ENCODE results near the gene DPP6.

Gene DPP6

DNA sequence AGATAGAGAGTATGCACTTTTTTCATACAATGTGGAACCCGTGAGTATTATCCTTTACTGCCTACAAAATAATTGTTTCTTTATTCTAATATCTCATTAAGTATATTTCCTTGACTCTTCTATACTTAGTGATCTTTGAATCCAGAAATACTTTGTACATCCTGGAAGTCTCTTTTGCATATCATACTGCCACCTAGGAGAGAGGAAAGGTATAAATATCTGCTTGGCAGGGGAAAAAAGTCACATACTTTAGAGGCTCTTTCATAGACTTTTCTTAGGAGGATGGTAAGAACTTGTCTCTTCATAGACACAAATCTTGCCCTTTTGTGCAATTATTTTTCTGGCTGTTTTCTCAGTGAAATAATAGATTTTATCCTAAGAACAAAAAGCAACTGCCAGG is 514.7 kb downstream of the DPP6 start:
- no peak for DNase-seq

GRCh38 chr7:154568346-154568745 is 516.1 kb downstream of the DPP6 start:
- DNase-seq, result no peak

DNA sequence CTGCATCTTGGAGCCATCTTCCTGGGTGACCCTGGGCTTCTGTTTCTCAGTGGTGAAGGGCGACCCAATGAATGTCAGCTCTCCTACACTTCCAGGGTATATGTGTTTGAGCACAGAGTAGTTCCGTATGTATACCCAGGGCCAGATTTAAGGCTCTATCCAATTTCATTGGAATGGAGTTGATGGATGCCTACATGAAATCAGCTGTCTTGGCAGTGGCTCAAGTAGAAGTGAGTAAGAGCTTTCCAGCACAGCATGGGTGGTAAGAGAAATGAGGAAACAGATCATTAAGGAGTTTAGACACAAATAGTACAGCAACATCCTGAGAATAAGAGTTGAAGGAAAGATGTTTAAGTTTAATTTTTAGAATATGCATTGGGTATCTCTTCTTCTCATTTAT is 517.7 kb downstream of the DPP6 start:
- no peak for DNase-seq

DNA sequence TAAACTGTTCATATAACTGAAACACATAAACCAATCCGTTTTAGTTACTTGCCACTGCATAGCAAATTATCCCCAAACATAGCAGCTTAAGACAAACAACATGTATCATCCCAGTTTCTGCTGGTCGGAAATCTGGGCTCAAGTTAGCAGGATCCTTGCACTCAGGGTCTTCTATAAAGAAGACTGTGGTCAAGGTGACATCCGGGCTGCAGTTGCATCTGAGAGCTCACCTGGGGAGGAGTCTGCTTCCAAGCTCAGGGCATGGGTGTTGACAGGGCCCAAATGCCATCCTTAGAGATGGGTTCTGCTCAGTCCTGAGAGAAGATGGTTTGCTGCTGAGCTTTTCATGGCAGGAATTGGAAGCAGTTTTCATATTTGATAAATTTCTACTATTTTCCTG is 519.6 kb downstream of the DPP6 start:
- DNase-seq, result no peak

- no peak for DNase-seq
Measured at GRCh38 chr7:154574235-154574634, 522.0 kb downstream of the DPP6 start.

DNA sequence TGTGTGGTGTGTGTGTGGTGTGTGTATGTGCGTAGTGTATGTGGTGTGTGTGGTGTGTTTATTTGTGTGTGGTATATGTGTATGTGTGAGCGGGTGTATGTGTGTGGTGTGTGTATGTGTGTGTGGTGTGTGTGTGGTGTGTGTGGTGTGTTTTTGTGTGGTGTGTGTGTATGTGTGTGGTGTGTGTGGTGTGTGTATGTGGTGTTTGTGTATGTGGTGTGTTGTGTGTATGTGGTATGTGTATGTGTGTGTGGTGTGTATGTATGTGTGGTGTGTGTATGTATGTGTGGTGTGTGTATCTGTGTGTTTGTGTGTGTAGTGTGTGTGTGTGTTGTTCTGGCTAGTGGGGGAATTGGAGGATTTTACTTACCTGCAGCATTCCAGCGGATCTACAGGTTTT is 523.3 kb downstream of the DPP6 start:
- no peak for DNase-seq

- DNase-seq, result no peak
Measured at GRCh38 chr7:154576604-154577003, 524.4 kb downstream of the DPP6 start.

DNA sequence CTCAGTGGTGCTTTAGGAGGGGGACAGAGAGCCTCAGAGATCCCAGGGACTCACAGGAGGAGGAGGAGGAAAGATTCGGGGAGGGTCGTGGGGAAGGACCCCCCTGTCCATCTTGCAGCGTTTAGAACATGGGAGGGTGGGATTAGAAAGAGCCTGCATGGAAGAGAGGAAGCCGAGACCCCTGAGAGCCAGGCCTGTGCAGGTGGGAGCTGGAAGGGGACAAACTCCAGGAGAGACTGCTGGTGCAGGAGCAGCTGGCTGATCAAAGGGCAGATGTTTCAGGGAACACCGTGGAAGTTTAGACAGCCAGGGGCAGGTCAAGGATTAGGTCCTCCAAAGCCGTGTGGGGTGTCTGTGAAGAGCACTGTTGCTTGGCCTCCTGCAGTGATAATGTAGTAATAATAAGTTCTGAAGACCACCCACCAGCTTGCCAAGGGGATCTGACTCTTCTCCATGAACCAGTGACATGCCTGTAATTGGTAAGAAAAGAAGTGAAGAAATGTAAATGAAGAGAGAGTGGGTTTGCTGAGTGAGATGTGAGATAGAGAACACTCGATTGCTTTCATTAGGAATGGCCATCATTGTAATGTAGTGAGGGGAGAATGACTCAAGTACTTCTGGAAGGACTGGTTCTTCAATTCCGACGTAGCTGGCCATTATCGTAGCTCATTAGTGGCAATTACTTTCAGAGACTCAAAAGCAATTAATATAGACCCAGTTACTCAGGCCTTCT is 525.1 kb downstream of the DPP6 start:
- no peak for DNase-seq

DNA sequence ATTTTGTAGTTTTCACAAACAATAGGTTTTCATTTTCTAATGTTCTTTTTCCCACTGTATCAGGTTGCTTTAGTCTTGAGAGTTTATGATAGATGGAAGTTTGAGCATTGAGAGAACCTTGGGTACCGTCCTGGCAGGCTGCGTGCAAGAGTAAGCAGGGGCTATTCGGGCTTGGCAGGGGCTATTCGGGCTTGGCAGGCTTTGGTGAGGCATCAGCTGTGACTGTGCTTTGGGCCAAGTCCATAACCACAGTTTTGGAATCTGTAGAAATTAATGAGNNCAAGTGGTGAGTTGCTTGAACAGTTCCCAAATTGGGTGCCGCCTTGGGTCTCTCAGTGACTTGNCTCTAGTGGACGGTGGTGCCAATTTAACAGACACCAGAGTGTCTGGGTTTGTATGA is 526.1 kb downstream of the DPP6 start:
- no peak for DNase-seq

DNA sequence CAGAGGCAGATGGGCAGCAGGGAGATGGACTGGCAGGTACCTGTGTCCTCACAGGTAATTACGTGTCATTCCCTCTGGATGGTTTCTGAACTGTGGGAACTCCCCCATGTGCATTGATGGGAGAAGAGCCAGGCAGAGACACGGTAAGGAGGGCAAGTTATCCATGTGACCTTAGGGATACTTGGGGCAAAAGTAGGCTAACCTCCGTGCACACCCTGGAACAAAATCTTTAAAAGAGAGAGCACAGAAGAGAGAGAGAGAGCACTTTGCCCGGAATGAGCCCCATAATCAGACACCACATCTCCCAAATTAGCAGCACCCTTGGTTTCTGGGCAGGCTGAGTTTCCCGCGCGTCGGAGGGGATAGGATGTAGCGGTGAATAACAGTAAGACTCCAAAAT is 527.5 kb downstream of the DPP6 start:
- no peak for DNase-seq

GRCh38 chr7:154581251-154581890 is 529.2 kb downstream of the DPP6 start:
- no peak for DNase-seq

GRCh38 chr7:154583454-154583853 is 531.3 kb downstream of the DPP6 start:
- DNase-seq, result no peak

DNA sequence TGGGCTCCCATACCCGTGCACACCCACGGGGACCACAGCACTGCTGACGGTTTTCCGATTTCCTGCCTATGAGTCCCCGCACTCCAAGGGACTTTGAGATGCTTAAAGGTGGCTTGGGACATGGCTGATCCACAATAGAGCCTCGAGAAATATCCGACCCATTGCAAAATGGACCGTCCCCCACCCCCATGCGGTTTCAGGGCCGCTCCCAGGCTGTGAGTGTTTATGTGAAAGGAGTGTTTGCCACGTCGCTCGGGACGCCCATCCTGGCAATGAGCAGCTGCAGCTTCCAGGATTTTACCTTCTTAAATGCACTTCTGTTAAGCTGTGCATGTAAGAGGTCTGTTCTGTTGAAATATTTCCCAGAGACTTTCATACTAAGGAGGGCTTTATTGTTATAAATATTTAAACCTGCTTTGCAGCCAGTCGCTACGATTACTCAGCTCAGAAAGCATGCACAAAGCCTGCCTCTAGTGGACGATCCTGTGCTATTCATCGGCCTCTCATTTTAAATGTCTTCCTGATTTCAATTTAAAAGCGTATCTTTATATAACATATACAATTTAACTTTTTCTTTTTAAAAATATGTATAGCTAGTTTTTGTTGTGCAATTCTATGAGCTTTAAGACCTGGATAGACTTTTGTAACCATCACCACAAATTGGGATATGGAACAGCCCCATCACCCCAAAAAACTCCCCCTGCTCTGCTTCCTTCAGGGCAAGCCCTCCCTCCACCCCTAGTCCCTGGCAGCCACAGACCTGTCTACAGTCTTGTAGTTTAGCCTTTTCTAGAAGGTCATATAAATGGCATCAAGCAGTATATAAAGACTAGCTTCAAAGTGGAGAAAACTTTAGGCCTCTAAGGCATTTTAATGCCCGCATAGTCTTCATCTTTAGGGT is 532.4 kb downstream of the DPP6 start:
- no peak for DNase-seq

- no peak for DNase-seq
Measured at GRCh38 chr7:154587792-154588191, 535.6 kb downstream of the DPP6 start.

- no peak for DNase-seq
Measured at GRCh38 chr7:154591544-154591943, 539.3 kb downstream of the DPP6 start.

- no peak for DNase-seq
Measured at GRCh38 chr7:154592388-154592787, 540.2 kb downstream of the DPP6 start.

DNA sequence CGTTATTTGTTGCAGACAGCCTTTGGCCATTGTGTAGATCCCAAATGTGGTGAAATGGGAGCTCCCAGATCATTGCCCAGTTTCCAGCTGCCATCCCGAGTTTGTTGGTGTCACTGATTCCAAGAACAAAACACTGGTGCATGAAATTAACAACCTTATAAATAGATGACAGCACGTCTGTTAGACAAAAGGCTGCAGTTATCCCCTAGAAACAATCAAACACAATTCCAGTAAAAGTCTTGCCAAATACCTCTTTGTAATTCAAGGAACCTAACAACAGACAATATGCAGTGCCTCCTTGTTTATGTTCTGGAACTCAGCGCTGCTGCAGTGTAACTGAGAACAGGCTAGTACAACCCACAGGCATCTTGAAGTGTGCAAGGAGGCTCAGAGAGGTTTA is 546.2 kb downstream of the DPP6 start:
- DNase-seq, result no peak

DNA sequence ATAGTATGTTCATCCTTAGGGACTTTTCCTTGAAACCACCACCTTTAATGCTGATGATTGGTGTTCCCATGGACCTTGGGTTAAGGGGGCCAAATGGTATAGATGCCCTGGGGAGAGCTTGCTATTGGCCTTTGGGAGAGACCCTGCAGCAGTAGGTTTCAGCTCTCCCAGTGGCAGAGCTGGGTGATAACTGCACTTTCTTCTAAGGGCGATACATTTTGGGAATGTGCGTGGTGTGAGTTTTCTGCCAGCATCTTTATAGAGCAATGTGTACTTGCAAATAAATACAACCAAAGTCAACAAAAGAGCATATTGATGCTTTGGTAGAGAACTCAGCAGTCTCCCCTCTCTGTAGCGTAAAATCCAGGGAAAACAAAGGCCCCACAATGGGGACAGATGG is 546.7 kb downstream of the DPP6 start:
- no peak for DNase-seq

DNA sequence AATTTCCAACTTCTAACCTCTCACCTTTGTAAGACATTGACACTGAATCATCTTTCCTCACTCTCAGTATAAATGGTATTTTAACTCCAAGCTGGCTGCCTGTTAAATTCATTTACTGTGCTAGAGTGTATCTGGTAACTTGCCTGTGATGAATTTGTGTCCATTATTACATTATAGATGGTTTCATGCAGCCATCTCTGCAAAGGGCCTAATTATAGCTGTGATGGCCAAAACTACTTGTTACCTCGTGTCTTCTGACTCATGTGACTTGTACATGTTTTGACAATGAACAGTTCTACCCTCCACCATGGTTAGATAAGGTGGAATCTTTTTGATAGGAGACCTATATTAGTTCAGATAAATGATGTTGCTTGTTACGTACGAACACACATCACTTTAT is 558.7 kb downstream of the DPP6 start:
- no peak for DNase-seq

DNA sequence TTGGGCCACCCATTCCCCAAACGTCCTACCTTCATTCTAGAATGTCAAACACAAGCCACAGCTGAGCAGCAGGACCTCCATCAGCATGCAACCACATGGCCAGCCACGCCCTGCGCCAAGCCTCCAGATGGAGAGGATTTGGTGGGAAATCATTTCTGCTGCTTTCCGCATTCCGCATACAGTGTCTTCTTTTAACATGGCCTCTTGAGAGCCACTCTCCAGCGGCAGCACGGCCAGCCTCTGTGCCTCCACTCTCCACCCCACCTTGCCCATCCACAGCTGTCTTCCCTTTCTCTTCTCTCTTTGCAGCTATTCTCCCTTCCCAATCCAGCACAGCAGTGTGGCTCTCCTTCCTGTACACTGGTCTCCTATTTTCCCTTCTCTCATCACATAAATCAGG is 561.6 kb downstream of the DPP6 start:
- DNase-seq, result no peak

DNA sequence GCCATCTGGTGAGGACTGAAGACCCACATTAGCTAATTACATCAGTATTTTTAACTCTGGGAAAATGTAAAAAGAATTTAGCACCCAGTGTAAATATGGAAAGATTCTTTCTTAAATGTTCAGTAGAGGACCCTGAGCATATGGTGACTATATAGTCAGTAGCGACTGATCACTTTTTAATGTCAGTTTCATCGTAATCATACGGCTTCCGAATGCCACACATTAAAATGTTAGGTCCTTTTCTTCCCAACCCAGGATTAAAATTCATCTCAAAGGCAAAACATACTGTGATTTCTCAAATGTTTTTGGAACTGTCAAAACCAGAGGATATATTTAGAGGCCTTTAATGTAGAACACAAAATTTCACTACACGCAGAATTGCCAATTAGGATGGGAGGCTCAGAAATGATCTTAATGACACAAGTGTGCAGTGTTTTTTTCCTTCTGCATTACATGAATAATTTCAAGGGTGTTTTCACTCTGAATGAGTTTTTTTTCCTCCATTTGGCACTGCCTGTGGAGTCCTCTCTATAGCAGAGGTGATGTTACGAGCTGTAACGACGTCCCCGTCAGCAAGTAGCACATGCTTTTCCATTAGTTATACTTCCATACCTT is 568.0 kb downstream of the DPP6 start:
- no peak for DNase-seq

DNA sequence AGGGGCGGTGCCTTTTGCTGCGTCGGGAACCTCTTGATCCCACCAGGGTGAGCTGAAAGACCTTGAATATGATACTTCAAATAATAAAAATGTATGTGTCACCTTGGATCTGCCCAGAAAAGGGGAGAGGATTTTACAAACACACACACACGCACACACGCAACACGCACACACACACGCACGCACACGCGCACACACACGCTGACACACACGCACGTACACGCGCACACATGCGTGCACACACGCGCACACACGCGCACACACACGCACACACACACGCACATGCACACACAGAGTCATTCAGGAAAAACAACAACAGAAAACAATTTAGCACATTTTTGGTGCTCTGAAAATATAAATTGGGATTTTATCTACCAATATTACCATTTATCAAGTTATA is 571.2 kb downstream of the DPP6 start:
- no peak for DNase-seq

GRCh38 chr7:154627646-154628290 is 575.6 kb downstream of the DPP6 start:
- DNase-seq, result no peak
